GM23338 (cell line): ENCODE data around the gene HJURP. TPM values are rescaled to one million over a fixed set of nuclear protein-coding genes. Genes with fewer than 3 reads are reported as not detected.

Experiments
- ATAC-seq: fragments of 200-7000 bp; cut with Tn5 transposase; 3 replicates; pipeline ENCODE4 v1.9.1; 2020
- DNase-seq: peaks from one replicate; pipeline ENCODE4 v3.0.0-alpha.2; 2015; ENCODE audit warnings: low spot score
- H2AFZ ChIP-seq: fragments of 200-600 bp; sonication (generic); 2 replicates; pipeline ENCODE4 v1.8.0; 2016; ENCODE audit warnings: antibody characterized with exemption, mild to moderate bottlenecking, moderate library complexity
- H3F3A ChIP-seq: fragments of 200-600 bp; sonication (generic); replicated peaks from 2 replicates; pipeline ENCODE4 v1.8.0; 2017; ENCODE audit warnings: antibody characterized with exemption, mixed run types, low read depth
- H3K27ac ChIP-seq: fragments of 200-600 bp; sonication (generic); 2 replicates; pipeline ENCODE4 v1.6.1; 2016; ENCODE audit warnings: low read depth
- H3K27me3 ChIP-seq: fragments of 200-600 bp; sonication (generic); 2 replicates; pipeline ENCODE4 v1.8.0; 2016; ENCODE audit warnings: mild to moderate bottlenecking, mixed run types, moderate library complexity; ENCODE audit not compliant: insufficient read depth
- H3K36me3 ChIP-seq: fragments of 200-600 bp; sonication (generic); 2 replicates; pipeline ENCODE4 v1.8.0; 2016; ENCODE audit warnings: mild to moderate bottlenecking; ENCODE audit not compliant: insufficient read depth
- H3K4me1 ChIP-seq: fragments of 200-600 bp; sonication (generic); 2 replicates; pipeline ENCODE4 v1.8.0; 2016; ENCODE audit warnings: mild to moderate bottlenecking, moderate library complexity; ENCODE audit not compliant: insufficient read depth
- H3K4me2 ChIP-seq: fragments of 200-600 bp; sonication (generic); 2 replicates; pipeline ENCODE4 v1.7.1; 2017; ENCODE audit warnings: mixed run types
- H3K4me3 ChIP-seq: fragments of 200-600 bp; sonication (generic); 2 replicates; pipeline ENCODE4 v1.6.1; 2016; ENCODE audit warnings: mixed run types
- H3K79me2 ChIP-seq: fragments of 200-600 bp; sonication (generic); replicated peaks from 2 replicates; pipeline ENCODE4 v1.8.0; 2017; ENCODE audit warnings: mild to moderate bottlenecking; ENCODE audit not compliant: insufficient read depth
- H3K9me2 ChIP-seq: fragments of 200-600 bp; sonication (generic); 2 replicates; pipeline ENCODE4 v1.8.0; 2017; ENCODE audit not compliant: insufficient read depth
- H4K20me1 ChIP-seq: fragments of 200-600 bp; sonication (generic); replicated peaks from 2 replicates; pipeline ENCODE4 v1.8.0; 2017; ENCODE audit warnings: mild to moderate bottlenecking; ENCODE audit not compliant: insufficient read depth
- H3K27ac Mint-ChIP-seq: 2 replicates; pipeline ENCODE4 v1.8.0; 2020; ENCODE audit warnings: inconsistent platforms, mild to moderate bottlenecking, moderate library complexity, mixed read lengths
- H3K27me3 Mint-ChIP-seq: 3 replicates; pipeline ENCODE4 v1.8.0; 2022; ENCODE audit warnings: low read depth, mild to moderate bottlenecking, moderate library complexity, mixed read lengths, inconsistent platforms; ENCODE audit not compliant: insufficient read depth, poor library complexity
- H3K36me3 Mint-ChIP-seq: 3 replicates; pipeline ENCODE4 v1.8.0; 2021; ENCODE audit warnings: low read depth, mild to moderate bottlenecking, inconsistent platforms, moderate library complexity, mixed read lengths
- H3K4me1 Mint-ChIP-seq: 3 replicates; pipeline ENCODE4 v1.8.0; 2020; ENCODE audit warnings: mild to moderate bottlenecking, inconsistent platforms, mixed read lengths
- H3K4me3 Mint-ChIP-seq: 3 replicates; pipeline ENCODE4 v1.8.0; 2021; ENCODE audit warnings: moderate library complexity, mild to moderate bottlenecking, inconsistent platforms, mixed read lengths
- H3K9me3 Mint-ChIP-seq: 3 replicates; pipeline ENCODE4 v1.8.0; 2020; ENCODE audit warnings: moderate library complexity, mild to moderate bottlenecking, inconsistent platforms, mixed read lengths
- CREB1 ChIP-seq: fragments of 250-450 bp; sonication (Bioruptor Pico); IDR thresholded peaks from 2 replicates; pipeline ENCODE4 v1.5.0; 2020; ENCODE audit warnings: low read depth, mild to moderate bottlenecking, moderate library complexity
- CTCF ChIP-seq, 2 experiments: fragments of 200-600 bp in 1 of 2; sonication (generic) in 1 of 2; conservative IDR thresholded peaks; 2 replicates each; pipeline versions ENCODE4 v1.5.1 to v1.6.1; 2016 to 2017; ENCODE audit warnings: antibody characterized with exemption in 2 of 2, low read depth in 2 of 2, mild to moderate bottlenecking in 2 of 2, moderate library complexity in 1 of 2
- ETS1 ChIP-seq: IDR thresholded peaks from 2 replicates; pipeline ENCODE4 v1.6.1; 2016; ENCODE audit warnings: antibody characterized with exemption
- EZH2 ChIP-seq: fragments of 200-600 bp; sonication (generic); IDR thresholded peaks from one replicate; pipeline ENCODE4 v1.8.0; 2017; ENCODE audit warnings: antibody characterized with exemption, mild to moderate bottlenecking, low read depth; ENCODE audit not compliant: unreplicated experiment
- EZH2phosphoT487 ChIP-seq: fragments of 200-600 bp; sonication (generic); IDR thresholded peaks from one replicate; pipeline ENCODE4 v1.8.1; 2018; ENCODE audit warnings: antibody characterized with exemption; ENCODE audit not compliant: unreplicated experiment
- JUNB ChIP-seq: IDR thresholded peaks from one replicate; pipeline ENCODE4 v1.6.1; 2016; ENCODE audit warnings: antibody characterized with exemption; ENCODE audit not compliant: unreplicated experiment
- NANOG ChIP-seq: IDR thresholded peaks from 2 replicates; pipeline ENCODE4 v1.6.1; 2016; ENCODE audit warnings: antibody characterized with exemption, borderline replicate concordance
- POLR2AphosphoS5 ChIP-seq: IDR thresholded peaks from 2 replicates; pipeline ENCODE4 v1.6.1; 2016; ENCODE audit warnings: antibody characterized with exemption, low read depth
- REST ChIP-seq: IDR thresholded peaks from one replicate; pipeline ENCODE4 v1.6.1; 2018; ENCODE audit warnings: antibody characterized with exemption; ENCODE audit not compliant: unreplicated experiment
- STAT1 ChIP-seq: IDR thresholded peaks from one replicate; pipeline ENCODE4 v1.6.1; 2016; ENCODE audit warnings: antibody characterized with exemption; ENCODE audit not compliant: unreplicated experiment
- ZNF114 ChIP-seq: fragments of 250-450 bp; sonication (Bioruptor Pico); IDR thresholded peaks from 2 replicates; pipeline ENCODE4 v1.5.0; 2020; ENCODE audit warnings: mild to moderate bottlenecking, moderate library complexity
- ZNF331 ChIP-seq: fragments of 250-450 bp; sonication (Bioruptor Pico); IDR thresholded peaks from 2 replicates; pipeline ENCODE4 v1.5.0; 2020; ENCODE audit warnings: low read depth, mild to moderate bottlenecking, moderate library complexity
- ZNF462 ChIP-seq: fragments of 250-450 bp; sonication (Bioruptor Pico); IDR thresholded peaks from 2 replicates; pipeline ENCODE4 v1.5.0; 2020; ENCODE audit warnings: mild to moderate bottlenecking, moderate library complexity
- polyA plus RNA-seq: library from polyadenylated mRNA; unstranded; fragments of >200 nt; fragmentation: Nextera tagmentation; extraction: Ambion mirVana; gene quantifications from 2 replicates; pipeline ENCODE4 v1.2.1, GENCODE V29; 2016
- total RNA-seq: library from RNA; depleted of rRNA; stranded (reverse); fragments of >200 nt; shearing (Covaris generic); gene quantifications from 2 replicates; pipeline ENCODE4 v1.2.3, GENCODE V29; 2014

Gene HJURP
- total and polyA plus RNA-seq, 2 experiments from 2014 or later = 42.9 to 49.2 TPM

DNA sequence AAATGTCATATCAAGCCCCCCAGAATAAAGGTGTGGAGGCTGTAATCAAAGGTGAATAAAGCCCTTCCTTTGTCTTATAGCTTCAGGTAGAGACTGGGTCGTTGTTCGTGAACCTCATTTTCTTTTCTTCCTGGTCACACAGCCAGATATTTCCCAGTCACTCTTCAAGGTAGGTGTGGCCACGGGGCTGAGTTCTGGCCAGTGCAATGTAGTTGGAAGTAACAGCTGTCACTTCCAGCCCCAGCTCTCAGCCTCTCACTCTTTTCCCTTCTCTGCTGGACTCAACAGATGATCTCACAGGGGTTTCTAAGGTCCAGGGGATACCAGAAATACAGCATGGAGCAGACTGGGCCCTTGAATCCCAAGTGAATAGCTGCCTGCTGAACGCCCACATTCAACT, 47.0 kb upstream of the HJURP start:
- no peak overlapping the region for H3K4me3 Mint-ChIP-seq
- no peaks in the 10 kb centered on the region for H3K36me3 Mint-ChIP-seq
- H2AFZ ChIP-seq = no peak overlapping the region
- no peaks in the 10 kb centered on the region for H3K4me1 Mint-ChIP-seq
- H3K4me2 ChIP-seq = no peak overlapping the region
- peaks cover 4% of the 10 kb centered on the region; the same call in 1 of the 2 replicates for H3K9me2 ChIP-seq
- ATAC-seq = no peak
- H3K27me3 Mint-ChIP-seq = no peaks in the 10 kb centered on the region
- no peaks in the 10 kb centered on the region for H3K27me3 ChIP-seq
- H3K79me2 ChIP-seq = no peaks in the 10 kb centered on the region
- no peaks in the 10 kb centered on the region for H3K4me1 ChIP-seq
- no peaks in the 10 kb centered on the region for H4K20me1 ChIP-seq
- no peaks in the 10 kb centered on the region for H3K36me3 ChIP-seq
- no peak for DNase-seq
- no peak overlapping the region for H3K27ac Mint-ChIP-seq
- no peak overlapping the region for H3K4me3 ChIP-seq
- no peaks in the 10 kb centered on the region for H3F3A ChIP-seq
- no peak overlapping the region for H3K27ac ChIP-seq
- TF ChIP-seq CTCF (conservative IDR thresholded peaks at IDR 0.05; ENCODE audit: low read depth in 2 of 2) = no peak
- no peak for TF ChIP-seq JUNB
- no peak for TF ChIP-seq STAT1
- no peak for TF ChIP-seq ZNF331 (CRISPR knock-in tag)
- no peak for TF ChIP-seq EZH2
- no peak for TF ChIP-seq REST
- TF ChIP-seq POLR2AphosphoS5 = no peak
- no peak for TF ChIP-seq CREB1 (CRISPR knock-in tag)
- no peak for TF ChIP-seq NANOG
- no peak for TF ChIP-seq EZH2phosphoT487
- TF ChIP-seq ZNF114 (CRISPR knock-in tag) = no peak
- TF ChIP-seq ZNF462 (CRISPR knock-in tag) = no peak
- TF ChIP-seq ETS1 = no peak
- no peaks in the 10 kb centered on the region; the same call in 2 of the 3 replicates for H3K9me3 Mint-ChIP-seq
